ENCODE data around the gene TMEM52B. TPM values are rescaled to one million over a fixed set of nuclear protein-coding genes. Genes with fewer than 3 reads are reported as not detected.
"Not testable (repeated sequence)": the region's sequence is repeated elsewhere in the genome, so short reads cannot be mapped to it uniquely, and the experiment has no call there.

Gene TMEM52B
- total RNA-seq, 1 experiment from 2014 or later, result not detected

GRCh38 chr12:10179776-10180181 is 947 bp downstream of the TMEM52B start:
- intact Hi-C loops (cut with micrococcal nuclease; ENCODE audit: unreplicated experiment), result loop anchor here (5.0 kb wide), 1 partner anchor 688 kb away; no protein-coding TSS in a partner anchor
- peaks cover 11% of the 10 kb centered on the region for H3K4me1 Mint-ChIP-seq (ENCODE audit: low read depth, unreplicated experiment)
- H3K27me3 Mint-ChIP-seq (ENCODE audit: unreplicated experiment), result peaks cover 15% of the 10 kb centered on the region
- no peaks in the 10 kb centered on the region for H3K9me3 Mint-ChIP-seq (ENCODE audit: low read depth, unreplicated experiment)
- H3K36me3 Mint-ChIP-seq (ENCODE audit: insufficient read depth, unreplicated experiment), result no peaks in the 10 kb centered on the region
- no peak for TF ChIP-seq CTCF (IDR thresholded peaks at IDR 0.05; ENCODE audit: unreplicated experiment)
- H3K4me3 Mint-ChIP-seq (ENCODE audit: low read depth, unreplicated experiment), result no peak overlapping the region
- CTCF ChIA-PET, result interaction anchor here (0.6 kb wide), 1 partner anchor 29 kb away, joined by 6 read pairs; no protein-coding TSS in a partner anchor
- no peak for DNase-seq
- BruUV-seq (replicated peaks), result no TSS peak
- H3K27ac Mint-ChIP-seq (ENCODE audit: unreplicated experiment), result no peak overlapping the region

- no TSS peak for BruUV-seq (replicated peaks)
- Mint-ChIP-seq H3K27ac (ENCODE audit: unreplicated experiment) (no peak overlapping the region), H3K4me3 (ENCODE audit: low read depth, unreplicated experiment) (no peak overlapping the region), H3K27me3 (ENCODE audit: unreplicated experiment) (peaks cover 15% of the 10 kb centered on the region), H3K36me3 (ENCODE audit: insufficient read depth, unreplicated experiment) (no peaks in the 10 kb centered on the region), H3K9me3 (ENCODE audit: low read depth, unreplicated experiment) (no peaks in the 10 kb centered on the region), H3K4me1 (ENCODE audit: low read depth, unreplicated experiment) (no peaks in the 10 kb centered on the region)
- no peak for TF ChIP-seq CTCF (IDR thresholded peaks at IDR 0.05; ENCODE audit: unreplicated experiment)
- intact Hi-C loops (cut with micrococcal nuclease; ENCODE audit: unreplicated experiment), result no loop called here
- no peak for DNase-seq
- CTCF ChIA-PET, result no interaction called here
Measured at GRCh38 chr12:10182354-10183049, 3.7 kb downstream of the TMEM52B start.

GRCh38 chr12:10184261-10184843 is 5.5 kb downstream of the TMEM52B start:
- Mint-ChIP-seq H3K4me3 (ENCODE audit: low read depth, unreplicated experiment) (no peak overlapping the region), H3K4me1 (ENCODE audit: low read depth, unreplicated experiment) (no peaks in the 10 kb centered on the region), H3K9me3 (ENCODE audit: low read depth, unreplicated experiment) (no peaks in the 10 kb centered on the region), H3K27me3 (ENCODE audit: unreplicated experiment) (peaks cover 6% of the 10 kb centered on the region), H3K27ac (ENCODE audit: unreplicated experiment) (no peak overlapping the region), H3K36me3 (ENCODE audit: insufficient read depth, unreplicated experiment) (no peaks in the 10 kb centered on the region)
- CTCF ChIA-PET, result no interaction called here
- no peak for TF ChIP-seq CTCF (IDR thresholded peaks at IDR 0.05; ENCODE audit: unreplicated experiment)
- no TSS peak for BruUV-seq (replicated peaks)
- intact Hi-C loops (cut with micrococcal nuclease; ENCODE audit: unreplicated experiment), result no loop called here
- DNase-seq, result no peak

- no TSS peak for BruUV-seq (replicated peaks)
- CTCF ChIA-PET, result no interaction called here
- no peak overlapping the region for H3K27ac Mint-ChIP-seq (ENCODE audit: unreplicated experiment)
- no peak for TF ChIP-seq CTCF (IDR thresholded peaks at IDR 0.05; ENCODE audit: unreplicated experiment)
- no peaks in the 10 kb centered on the region for H3K4me1 Mint-ChIP-seq (ENCODE audit: low read depth, unreplicated experiment)
- H3K36me3 Mint-ChIP-seq (ENCODE audit: insufficient read depth, unreplicated experiment), result no peaks in the 10 kb centered on the region
- intact Hi-C loops (cut with micrococcal nuclease; ENCODE audit: unreplicated experiment), result no loop called here
- H3K9me3 Mint-ChIP-seq (ENCODE audit: low read depth, unreplicated experiment), result no peaks in the 10 kb centered on the region
- no peak overlapping the region for H3K4me3 Mint-ChIP-seq (ENCODE audit: low read depth, unreplicated experiment)
- DNase-seq, result no peak
- H3K27me3 Mint-ChIP-seq (ENCODE audit: unreplicated experiment), result no peaks in the 10 kb centered on the region
Measured at GRCh38 chr12:10186299-10186698, 7.5 kb downstream of the TMEM52B start.

- DNase-seq; H3K9me3 Mint-ChIP-seq (ENCODE audit: low read depth, unreplicated experiment); H3K36me3 Mint-ChIP-seq (ENCODE audit: insufficient read depth, unreplicated experiment); H3K4me1 Mint-ChIP-seq (ENCODE audit: low read depth, unreplicated experiment); CTCF ChIA-PET; BruUV-seq (replicated peaks); H3K4me3 Mint-ChIP-seq (ENCODE audit: low read depth, unreplicated experiment); H3K27ac Mint-ChIP-seq (ENCODE audit: unreplicated experiment); intact Hi-C loops (cut with micrococcal nuclease; ENCODE audit: unreplicated experiment); H3K27me3 Mint-ChIP-seq (ENCODE audit: unreplicated experiment): not testable (repeated sequence)
Measured at GRCh38 chr12:10186958-10187357, 8.1 kb downstream of the TMEM52B start.
